ENCODE measurements around the gene C22orf23.
"Not testable (repeated sequence)": the region's sequence is repeated elsewhere in the genome, so short reads cannot be mapped to it uniquely, and the experiment has no call there.

Gene C22orf23

DNA sequence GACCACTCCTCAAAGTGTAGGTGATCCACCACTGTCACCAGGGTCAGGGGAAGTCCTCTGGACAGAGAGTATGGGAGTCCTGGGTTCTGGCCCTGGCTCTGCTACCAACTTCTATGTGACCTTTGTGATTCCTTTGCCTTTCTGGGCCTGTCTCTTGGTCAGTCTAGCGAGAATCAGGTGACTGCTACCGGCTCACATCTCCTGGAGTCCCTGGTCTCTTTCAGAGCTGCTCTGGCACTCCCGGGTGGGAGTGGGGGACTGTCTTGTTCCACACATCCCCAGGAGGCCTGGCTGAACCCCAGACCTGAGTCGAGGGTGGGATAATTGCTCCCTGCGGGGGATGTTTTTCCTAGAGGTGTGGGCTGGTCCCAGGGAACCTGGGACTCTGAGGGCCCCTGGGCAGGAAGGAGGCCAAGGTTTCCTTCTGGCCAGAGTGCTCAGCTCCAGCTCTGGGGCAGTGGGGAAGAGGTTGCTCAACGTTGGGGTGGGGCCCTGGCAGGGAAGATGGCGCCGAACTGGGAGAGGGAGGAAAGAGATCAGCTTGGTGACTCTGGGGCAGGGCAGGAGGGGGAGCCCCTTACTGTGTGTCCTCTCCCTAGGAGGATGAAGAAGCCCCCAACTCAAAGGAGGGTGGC lies 28.9 kb upstream of the C22orf23 start:
- DNase-seq: no peak

DNA sequence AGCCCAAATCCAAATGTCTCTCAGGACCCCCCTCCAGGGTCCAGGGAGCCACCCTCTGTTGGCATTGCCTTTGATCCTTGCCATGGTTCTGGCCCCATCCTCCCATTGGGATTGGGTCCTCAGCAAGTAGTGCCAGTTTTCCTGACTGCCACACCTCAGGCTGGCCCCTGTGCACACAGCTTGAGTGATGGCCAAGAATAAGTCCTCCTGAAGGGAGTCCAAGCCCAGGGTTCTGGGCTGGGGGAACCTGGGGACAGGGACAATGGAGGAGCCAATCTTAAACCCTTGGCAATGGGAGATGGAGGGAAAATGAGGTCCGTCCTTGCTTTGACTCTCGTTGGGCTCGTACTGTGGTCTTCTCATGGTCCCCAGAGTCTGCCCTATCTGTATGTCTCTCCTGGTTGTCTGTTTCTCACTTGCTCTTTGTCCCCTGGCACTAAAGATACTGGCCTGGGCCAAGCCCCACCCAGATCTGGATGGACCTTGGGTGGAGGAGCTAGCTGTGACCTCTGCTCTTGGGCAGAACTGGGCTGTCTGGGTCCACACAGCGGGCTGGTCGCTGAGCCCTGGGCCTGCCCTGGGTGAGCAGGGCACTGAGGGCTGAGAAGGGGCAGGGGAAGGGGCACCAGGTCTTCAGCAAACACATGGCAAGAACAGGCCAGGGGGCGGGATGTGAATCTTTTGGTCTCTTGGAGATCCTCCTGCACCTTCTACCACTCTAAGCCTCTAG lies 28.0 kb upstream of the C22orf23 start:
- no peak for DNase-seq

DNA sequence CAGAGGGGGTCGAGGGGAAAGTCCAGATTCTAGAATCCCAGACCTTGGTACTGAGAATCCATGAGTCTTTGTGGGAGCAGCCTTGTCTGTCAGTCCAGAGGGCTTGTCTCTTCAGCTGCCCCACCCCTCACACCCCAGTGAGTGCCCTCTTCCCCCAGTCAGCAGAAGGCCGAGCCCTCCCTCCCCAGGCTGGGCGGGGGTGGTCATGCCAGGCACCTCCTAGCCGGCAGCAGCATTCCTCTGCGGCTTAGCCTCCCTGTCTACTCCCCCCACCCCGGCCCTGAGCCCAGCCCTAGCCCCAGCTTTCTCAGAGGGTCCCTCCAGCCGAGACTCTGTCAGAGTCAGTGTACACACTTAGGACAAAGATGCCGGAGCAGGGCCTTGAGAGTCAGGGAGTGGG lies 26.4 kb upstream of the C22orf23 start:
- DNase-seq: no peak

DNA sequence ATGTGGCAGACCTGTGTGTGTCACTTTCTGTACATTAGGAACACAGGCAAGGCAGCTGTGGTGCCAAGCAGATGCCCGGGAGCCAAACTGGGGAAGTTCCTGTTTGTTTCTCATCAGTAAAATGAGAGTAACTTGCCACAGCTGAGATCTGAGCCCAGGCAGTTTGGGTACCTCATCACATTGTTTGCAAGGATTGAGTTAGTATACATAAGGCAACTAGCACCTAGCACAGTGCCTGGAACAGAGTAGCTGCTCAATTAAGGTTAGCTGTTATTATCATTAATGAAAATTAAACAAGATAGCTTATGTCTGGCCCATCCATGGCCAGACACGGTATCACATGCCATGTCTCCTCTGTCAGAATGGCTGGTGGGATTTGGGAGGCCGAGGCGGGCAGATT lies 23.1 kb upstream of the C22orf23 start:
- DNase-seq: no peak

DNA sequence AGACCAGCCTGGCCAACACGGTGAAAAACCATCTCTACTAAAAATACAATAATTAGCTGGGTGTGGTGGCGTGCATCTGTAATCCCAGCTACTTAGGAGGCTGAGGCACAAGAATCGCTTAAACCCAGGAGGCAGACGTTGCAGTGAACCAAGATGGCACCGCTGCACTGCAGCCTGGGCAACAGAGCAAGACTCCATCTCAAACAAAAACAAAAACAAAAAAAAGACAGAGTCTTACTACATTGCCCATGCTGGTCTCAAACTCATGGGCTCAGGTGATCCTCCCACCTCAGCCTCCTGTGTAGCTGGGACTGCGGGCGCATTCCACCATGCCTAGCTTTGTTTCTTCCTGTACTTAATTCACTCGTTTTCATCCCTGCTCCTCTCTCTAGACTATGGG lies 22.6 kb upstream of the C22orf23 start:
- not testable (repeated sequence) for DNase-seq

DNA sequence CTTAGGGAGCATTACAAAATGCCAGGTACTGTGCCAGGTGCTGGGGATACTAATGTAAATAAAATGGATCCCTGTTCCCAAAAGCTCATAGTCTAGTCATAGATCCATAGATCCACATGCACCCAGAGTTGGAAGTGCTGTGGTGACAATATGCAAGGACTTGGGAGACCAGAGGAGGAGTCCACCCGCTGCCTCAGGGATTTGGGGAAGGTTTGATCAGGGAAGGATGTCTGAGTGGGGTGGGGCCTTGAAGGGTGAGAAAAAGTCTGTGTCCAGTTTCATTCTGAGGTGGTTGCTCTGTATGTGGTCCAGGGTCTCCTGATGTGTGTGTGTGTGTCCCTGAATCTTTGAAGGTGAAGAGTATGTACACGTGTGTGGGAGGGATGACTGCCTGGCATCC lies 21.8 kb upstream of the C22orf23 start:
- no peak for DNase-seq

DNA sequence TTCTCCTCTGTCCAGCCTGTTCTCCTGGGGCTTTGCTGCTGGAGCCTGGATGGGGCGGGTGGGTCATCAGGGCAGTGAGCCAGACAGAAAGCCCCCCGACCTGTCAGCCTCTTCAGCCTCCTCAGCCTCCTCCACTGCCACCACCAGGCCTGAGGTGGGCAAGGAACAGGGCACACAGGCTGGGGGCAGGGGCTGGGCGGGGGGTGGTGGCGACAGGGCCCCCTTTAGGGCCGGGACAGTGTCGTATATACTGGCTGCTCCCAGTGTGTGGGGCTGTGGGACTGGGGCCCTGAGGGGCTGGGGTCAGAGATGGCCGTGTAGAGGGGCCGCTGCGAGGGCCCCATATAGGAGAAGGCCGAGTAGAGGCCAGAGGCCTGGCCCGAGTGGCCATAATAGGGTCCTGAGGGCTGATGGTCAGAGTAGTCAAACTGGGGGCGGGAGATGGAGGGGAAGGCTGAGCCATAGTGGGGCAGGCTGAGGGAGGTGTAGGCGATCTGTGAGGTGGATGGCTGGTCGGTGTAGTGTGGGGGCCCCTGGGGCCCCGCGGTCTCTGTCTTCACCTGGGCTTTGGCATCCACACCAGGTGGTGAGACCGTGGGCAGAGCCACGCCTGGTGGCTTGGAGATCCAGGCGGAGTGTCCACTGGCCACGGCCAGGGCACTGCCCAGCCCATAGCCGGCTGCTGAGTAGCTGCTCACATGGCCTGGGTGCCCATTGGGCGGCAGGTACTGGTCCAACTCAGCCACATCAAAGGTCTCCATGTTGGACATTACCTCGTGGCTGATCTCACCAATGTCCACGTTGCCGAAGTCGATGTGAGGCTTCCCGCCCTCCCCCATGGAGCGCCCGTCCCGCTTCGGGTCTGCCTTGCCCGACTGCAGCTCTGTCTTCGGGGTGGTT lies 20.1 kb upstream of the C22orf23 start:
- DNase-seq: no peak

DNA sequence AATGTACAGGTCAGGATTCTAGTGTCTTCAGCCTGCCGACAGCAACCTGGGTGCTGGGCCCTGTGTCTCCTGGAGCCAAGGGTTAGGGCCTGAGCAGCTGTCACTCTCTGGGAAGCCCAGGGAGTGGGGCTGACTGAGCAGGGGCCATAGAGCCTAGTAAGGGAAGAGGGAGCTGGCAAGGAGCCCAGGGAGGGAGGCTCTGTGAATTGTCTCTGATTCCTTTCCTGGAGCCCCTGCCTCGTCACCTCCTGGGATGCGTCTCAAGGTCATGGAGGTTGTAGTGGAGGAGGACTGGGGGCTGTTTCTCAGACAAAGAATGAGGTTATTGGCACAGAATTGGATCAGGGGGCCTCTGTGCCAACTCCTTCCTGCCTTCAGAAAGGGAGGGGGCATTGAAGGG lies 19.1 kb upstream of the C22orf23 start:
- DNase-seq: no peak

DNA sequence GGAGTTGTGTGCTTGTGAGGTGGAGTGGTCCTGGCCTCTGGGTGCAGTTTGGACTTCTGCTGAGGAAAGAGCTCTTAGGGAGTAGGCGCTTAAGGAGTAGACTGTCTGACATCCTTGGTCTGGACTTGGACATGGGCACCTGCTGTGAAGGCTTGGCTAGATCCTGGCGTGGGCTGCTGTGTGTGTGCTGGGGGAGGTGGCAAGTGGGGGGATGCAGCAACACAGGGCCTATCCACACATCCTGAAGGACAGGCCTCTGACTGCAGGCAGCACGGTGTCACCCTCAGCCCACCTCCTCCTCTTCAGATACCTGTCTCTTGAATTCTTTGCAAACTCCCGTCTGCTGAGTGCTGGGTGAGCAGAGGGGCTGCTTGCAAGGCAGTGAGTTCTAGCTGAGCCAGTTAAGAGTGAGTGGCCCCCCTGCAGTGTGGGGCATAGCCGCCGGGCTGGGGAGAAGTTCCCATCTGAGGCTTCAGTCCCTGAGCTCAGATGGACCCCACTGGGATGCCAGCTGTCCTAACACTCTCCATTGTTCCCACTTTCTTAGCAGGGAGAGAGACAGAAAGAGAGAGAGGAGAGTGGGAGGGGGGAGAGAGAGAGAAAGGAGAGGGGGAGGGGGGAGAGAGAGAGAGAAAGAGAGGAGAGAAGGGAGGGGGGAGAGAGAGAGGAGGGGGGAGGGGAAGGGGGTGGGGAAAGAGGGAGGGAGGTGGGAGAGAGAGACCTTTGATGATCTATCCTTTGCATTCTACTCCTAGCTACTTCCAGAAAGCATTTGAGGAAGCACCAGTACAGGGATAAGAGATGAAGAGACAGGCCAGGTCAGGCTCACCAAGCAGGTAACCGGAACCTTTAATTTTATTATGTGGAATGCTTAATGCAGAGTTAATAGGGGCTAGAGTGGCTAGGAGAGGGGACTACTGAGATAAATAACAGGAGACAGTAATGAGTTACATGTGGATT lies 18.4 kb upstream of the C22orf23 start:
- no peak for DNase-seq

DNA sequence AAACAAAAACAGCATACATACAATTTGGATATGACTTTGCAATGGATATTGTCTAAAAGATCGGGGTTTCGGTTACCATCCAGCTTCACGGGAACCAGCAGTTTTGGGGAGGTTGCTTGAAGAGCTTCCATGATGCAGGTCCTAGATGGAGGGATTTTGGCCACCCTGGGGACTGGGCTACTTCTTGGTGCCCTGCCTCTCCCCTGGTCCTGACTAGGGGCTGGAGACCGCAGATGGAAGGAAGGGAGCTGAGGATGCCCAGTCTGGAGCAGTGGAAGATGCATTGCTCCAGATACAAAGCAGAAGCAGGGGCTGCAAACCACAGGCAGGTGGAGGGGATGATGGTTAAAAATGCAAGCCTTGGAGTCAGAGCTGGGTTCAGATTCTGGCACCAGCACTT lies 17.5 kb upstream of the C22orf23 start:
- no peak for DNase-seq

DNA sequence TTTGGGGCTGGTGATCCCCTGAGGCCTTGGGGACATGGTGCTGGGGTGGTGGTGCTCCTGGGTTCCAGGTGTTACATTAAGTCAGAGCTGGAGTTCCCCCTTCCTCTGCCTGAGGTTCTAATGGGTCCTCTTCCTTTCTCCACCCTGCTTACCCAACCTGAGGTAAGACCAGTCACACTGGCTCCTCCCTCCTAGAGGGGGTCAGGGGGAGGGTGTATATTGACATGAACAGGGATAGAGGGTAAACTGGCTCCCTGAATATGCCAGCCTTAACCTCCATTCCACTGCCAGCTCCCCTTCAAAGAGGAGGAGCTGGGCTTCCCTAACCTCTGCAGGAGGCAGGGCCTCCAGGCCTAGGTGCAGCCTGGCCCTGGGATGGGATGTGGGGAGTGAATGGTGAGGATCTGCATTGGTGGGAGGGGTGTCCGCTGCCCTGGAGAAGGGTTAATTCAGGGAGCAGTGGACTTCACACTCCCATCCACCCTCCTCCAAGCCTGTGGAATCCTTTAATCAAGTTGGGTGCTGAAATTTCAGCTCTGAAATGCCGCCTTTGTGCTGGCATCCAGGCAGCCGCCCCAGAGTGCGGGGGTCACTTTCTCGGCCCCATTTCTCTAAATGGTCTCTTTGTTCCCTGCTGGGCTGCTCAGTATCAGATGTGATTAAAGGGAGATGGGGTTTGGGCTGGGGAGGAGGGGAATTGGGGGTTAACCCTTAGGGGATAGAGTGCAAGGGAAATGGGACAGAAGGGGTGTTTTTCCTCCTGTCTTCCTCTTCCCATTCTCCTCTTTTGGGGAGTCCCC lies 15.3 kb upstream of the C22orf23 start:
- DNase-seq: no peak

DNA sequence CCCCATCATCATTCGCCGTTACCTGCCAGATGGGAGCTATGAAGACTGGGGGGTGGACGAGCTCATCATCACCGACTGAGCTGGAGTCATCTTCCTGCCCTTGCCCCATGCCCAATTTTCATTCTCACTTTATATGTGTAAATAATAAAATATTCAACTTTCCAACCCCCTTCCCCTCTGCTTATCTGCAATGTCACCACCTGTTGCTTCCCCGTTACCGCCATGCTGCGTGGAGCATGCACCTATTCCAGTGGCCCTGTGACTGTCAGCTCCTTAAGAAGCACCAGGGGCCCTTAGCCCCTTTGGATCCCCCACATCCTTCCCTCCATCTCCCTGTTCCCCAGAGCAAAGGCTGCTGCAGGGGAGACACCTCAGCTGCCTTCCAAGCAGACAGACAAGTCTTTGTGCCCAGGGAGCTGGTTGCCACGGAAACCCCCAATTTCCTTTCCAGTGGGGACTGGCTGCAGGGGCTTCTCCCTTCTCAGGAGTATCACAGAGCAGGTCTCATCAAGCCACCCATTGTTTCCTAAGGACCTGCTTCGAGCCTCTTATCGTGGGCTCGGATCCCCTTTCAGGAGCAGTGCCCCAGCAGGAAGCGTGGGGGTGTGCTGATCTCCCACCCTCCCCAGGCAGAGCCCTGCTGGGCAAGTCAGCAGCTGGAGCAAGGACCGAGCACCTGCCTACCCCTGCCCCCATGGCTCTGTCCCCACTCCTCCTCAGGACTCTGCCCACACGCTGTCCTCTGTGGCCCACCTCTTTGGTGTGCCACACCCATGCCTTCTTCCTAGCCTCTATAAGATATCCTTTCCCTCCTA lies 14.4 kb upstream of the C22orf23 start:
- no peak for DNase-seq

DNA sequence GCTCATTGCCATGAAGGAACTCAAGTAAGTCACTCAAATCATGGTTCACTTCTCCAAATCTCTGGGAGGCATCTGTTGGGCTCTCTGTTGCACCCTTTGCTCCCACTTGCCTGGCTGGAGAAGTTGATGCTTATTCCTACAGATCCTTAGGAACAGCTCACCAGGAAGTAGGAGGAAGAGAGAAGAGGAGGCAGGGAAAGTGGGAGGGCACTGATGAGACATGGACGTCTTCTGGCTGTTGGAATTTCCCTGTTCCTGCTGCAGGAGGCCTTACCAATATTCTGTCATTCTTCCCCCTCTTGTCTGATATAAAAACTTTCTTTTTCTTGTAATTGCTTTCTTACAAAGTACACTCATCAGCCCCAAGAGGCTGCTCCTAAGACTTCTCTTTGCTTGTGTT lies 13.7 kb upstream of the C22orf23 start:
- no peak for DNase-seq

DNA sequence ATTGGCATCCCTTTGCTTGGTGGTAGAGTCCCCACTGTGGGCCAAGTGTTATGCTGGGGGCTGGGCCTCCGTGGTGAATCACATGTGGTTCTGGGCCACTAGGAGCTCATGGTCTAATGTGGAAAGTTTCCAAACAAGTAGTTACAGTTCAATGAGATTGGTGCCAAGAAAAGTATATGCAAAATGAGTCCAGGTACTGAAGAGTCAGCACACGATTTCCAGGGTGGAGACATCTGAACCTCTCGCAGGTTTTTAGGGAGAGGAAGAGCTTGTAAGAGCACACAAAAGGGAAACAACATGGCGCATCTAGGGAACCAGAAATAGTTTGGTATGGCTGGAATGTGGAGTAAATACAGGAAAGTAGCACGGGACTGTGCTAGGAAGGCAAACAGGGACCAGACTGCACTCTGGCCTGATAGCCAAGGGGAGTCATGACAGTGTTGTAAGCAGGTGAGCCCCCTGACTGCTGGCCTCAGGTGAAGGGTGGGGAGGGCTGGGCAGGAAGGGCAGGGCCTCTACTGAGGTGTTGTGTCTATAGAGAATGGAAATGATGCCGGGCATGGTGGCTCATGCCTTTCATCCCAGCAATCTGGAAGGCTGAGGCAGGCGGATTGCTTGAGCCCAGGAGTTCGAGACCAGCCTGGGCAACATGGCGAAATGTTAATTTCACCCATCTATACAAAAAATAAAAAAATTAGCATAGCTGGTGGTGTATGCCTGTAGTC lies 12.7 kb upstream of the C22orf23 start:
- no peak for DNase-seq

DNA sequence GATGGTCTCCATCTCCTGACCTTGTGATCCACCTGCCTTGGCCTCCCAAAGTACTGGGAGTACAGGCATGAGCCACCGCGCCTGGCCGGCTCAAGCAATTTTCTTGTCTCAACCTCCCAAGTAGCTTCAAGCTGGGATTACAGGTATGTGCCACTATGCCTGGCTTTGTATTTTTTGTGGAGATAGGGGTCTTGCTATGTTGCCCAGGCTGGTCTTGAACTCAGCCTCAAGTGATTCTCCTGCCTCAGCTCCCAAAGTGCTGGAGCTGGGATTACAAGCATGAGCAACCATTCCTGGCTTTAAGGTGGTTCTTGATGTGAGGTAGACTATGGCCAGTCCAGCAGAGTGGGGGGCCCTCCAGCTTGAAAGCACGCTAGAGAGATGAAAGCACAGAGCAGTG lies 7.7 kb upstream of the C22orf23 start:
- no peak for DNase-seq

DNA sequence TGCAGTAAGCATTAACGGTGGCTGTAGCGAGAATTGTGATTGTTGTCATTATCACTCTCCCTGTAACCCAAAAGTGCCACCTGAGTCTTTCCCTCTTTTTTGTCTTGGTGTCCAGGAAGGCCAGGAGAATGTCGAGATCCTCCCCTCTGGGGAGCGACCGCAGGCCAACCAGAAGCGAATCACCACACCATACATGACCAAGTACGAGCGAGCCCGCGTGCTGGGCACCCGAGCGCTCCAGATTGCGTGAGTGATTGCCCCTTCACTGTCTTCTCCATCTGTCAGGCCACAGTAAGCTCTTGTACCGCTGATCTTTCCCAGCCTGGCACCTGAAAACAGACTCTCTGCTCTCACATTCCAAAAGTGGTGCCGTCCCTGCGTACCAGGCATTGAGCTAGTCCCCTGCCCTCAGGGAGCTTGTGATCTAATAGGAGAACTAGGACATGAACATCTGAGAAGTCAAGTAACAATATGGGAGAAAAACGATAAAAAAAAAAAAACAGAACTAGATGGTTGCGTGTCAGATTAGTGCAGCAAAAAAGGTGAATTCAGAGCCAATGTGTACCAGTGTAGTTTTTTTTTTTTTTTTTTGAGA lies 5.9 kb upstream of the C22orf23 start:
- DNase-seq: no peak

DNA sequence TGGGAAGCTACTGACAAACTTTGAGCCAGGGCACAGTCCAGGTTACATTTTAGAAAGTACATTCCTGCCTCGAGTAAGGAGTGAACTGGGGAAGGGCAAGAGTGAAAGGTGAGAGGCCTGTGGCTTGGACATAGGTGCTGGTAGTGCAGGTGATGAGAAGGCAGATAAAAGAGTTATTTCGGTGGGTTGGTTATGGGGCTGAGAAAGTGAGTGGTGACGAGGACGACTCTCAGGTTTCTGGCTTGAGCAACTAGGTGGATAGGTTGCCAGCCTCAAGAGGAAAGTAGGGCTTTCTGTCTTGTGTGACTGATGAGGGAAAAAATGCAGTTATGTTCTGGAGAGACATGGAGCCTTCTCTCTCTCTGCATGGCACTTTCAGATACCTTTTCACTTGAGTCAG lies 3.8 kb upstream of the C22orf23 start:
- DNase-seq: no peak

DNA sequence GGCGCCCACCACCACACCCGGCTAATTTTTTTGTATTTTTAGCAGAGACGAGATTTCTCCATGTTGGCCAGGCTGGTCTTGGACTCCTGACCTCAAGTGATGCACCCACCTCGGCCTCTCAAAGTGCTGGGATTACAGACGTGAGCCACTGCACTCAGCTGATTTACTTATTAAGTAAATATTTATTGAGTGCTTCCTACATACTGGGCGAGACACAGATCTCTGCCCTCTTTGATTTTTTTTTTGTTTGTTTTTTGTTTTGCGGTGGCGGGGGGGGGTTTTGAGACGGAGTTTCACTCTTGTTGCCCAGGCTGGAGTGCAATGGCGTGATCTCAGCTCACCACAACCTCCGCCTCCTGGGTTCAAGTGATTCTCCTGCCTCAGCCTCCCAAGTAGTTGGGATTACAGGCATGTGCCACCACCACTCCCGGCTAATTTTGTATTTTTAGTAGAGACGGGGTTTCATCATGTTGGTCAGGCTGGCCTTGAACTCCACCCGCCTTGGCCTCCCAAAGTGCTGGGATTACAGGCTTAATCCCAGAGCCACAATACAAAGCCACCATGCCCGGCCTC lies 2.5 kb upstream of the C22orf23 start:
- DNase-seq: not testable (repeated sequence)

DNA sequence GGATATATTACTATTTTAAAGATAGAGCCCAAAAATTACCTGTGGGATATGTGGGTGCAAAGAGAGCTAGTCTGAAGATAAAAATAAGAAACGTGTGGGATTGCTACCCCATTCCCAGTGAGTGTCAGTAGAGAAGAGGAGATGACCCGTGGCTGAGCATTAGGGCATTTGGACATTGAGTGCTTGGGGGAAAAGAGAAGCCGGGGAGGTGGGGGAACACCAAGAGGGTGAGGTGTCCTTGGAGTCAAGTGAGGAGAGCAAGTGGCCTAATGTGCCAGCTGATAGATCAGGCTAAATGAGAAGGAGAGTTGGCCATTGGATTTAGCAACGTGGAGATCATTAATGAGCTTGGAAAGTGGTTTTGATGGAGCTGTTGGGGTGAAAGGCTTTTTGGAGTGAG lies 1.3 kb upstream of the C22orf23 start:
- no peak for DNase-seq

Data from NCI-H774 (cell line).